Caco-2 (cell line): ENCODE data around the gene CNFN. TPM values are rescaled to one million over a fixed set of nuclear protein-coding genes. Genes with fewer than 3 reads are reported as not detected.

Experiments
- BruUV-seq: library from RNA; stranded (reverse); fragments of 400-500 nt; replicated peaks from 2 replicates; lab custom pipeline; 2021; lab: Mats Ljungman, UMichigan
- CTCF ChIA-PET: fragments of 300-600 bp; sonication (Branson Sonifier 250); formaldehyde crosslinking; loops from one replicate; lab custom pipeline; 2022; ENCODE audit warnings: antibody characterized with exemption; lab: Charles Lee
- POLR2A ChIA-PET: fragments of 300-600 bp; sonication (Branson Sonifier 250); formaldehyde crosslinking; loops from one replicate; lab custom pipeline; 2022; ENCODE audit warnings: antibody characterized with exemption; lab: Charles Lee
- DNase-seq, 2 experiments: peaks; one replicate each; pipeline versions ENCODE4 v3.0.0 to v3.0.0-alpha.2; 2020 to 2022
- H3K27me3 ChIP-seq: replicated peaks from 2 replicates; pipeline ENCODE4 v1.6.0; 2011; ENCODE audit warnings: low read length; ENCODE audit not compliant: control insufficient read depth, insufficient read depth
- H3K36me3 ChIP-seq: 2 replicates; pipeline ENCODE4 v1.5.1; 2011; ENCODE audit warnings: low read length; ENCODE audit not compliant: control insufficient read depth, insufficient read depth
- H3K4me1 ChIP-seq: fragments of 250-450 bp; sonication (Bioruptor Pico); 2 replicates; pipeline ENCODE4 v1.5.1; 2020; ENCODE audit warnings: mild to moderate bottlenecking
- H3K4me3 ChIP-seq: 2 replicates; pipeline ENCODE4 v1.5.1; 2011; ENCODE audit warnings: low read depth, mild to moderate bottlenecking, control low read depth, low read length
- H3K9me3 ChIP-seq: fragments of 250-450 bp; sonication (Bioruptor Pico); 2 replicates; pipeline ENCODE4 v1.5.1; 2020; ENCODE audit warnings: mild to moderate bottlenecking, moderate library complexity
- H3K27ac Mint-ChIP-seq: one replicate; pipeline ENCODE4 v1.8.0; 2022; ENCODE audit warnings: mixed read lengths; ENCODE audit not compliant: unreplicated experiment
- H3K27me3 Mint-ChIP-seq: one replicate; pipeline ENCODE4 v1.8.0; 2022; ENCODE audit warnings: mixed read lengths; ENCODE audit not compliant: insufficient read depth, unreplicated experiment
- H3K36me3 Mint-ChIP-seq: one replicate; pipeline ENCODE4 v1.8.0; 2022; ENCODE audit warnings: mild to moderate bottlenecking, mixed read lengths; ENCODE audit not compliant: insufficient read depth, unreplicated experiment
- H3K4me1 Mint-ChIP-seq: one replicate; pipeline ENCODE4 v1.8.0; 2022; ENCODE audit warnings: low read depth, mixed read lengths; ENCODE audit not compliant: unreplicated experiment
- H3K4me3 Mint-ChIP-seq: one replicate; pipeline ENCODE4 v1.8.0; 2022; ENCODE audit warnings: mild to moderate bottlenecking, moderate library complexity, mixed read lengths; ENCODE audit not compliant: unreplicated experiment
- H3K9me3 Mint-ChIP-seq: one replicate; pipeline ENCODE4 v1.8.0; 2022; ENCODE audit warnings: mixed read lengths; ENCODE audit not compliant: unreplicated experiment
- intact Hi-C: fragments of 100-400 bp; cut with micrococcal nuclease; formaldehyde crosslinking; loops from one replicate; pipeline ENCODE4 v1.10.0; 2022; ENCODE audit not compliant: unreplicated experiment
- total RNA-seq: library from RNA; stranded (reverse); gene quantifications from 2 replicates; pipeline ENCODE4 v1.2.3, GENCODE V29; 2022
- TF ChIP-seq, protein P1 (sequence below), 2 experiments: fragments of 200-600 bp in 1 of 2; IDR thresholded peaks; 1 replicate in 1 of 2; 2 replicates in 1 of 2; pipeline versions ENCODE4 v1.5.1 to v1.8.0; 2011 to 2022; ENCODE audit warnings: antibody characterized with exemption in 1 of 2, control low read depth in 1 of 2, inconsistent platforms in 1 of 2, low read depth in 1 of 2, low read length in 1 of 2, mild to moderate bottlenecking in 1 of 2, moderate library complexity in 1 of 2; ENCODE audit not compliant: insufficient read depth in 1 of 2, severe bottlenecking in 1 of 2, unreplicated experiment in 1 of 2

The CNFN gene
- total RNA-seq, 1 experiment from 2014 or later: 4.1 TPM

DNA sequence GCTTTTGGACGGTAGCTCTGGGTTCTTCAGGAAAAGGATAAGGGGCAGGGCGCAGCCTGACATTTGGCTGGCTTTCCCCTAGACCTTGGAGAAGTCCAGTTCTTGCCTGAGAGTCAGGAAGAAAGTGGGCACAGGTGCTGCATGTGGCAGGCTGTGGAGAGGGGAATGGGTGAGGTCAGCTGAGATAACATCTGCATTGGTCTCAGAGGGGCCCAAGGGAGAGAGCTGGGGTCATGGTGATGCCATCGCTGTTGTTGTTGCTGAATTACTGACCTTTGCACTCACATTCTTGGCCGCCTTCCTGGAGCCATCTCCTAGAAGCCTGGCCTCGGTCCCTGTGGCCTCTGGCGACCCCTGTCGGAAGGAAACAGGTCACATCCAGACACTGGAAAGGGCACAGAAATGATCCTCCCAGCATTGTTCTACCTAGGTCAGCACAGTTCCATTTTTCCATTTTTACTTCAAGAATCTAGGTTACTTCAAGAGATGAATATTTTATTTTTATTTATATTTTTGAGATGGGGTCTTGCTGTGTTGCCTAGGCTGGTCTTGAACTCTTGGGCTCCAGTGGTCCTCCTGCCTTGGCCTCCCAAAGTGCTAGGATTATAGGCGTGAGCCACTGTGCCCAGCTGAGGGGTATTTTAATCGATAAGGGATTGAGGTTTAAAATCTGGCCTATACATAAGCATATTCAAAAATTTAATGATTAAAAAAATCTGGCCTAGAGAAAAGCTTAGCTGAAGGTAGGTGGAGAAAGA lies 43.6 kb upstream of the CNFN start:
- BruUV-seq: no TSS peak
- DNase-seq: peak; percentile 92 to 94
- H3K4me1 Mint-ChIP-seq: peaks cover 22% of the 10 kb centered on the region

DNA sequence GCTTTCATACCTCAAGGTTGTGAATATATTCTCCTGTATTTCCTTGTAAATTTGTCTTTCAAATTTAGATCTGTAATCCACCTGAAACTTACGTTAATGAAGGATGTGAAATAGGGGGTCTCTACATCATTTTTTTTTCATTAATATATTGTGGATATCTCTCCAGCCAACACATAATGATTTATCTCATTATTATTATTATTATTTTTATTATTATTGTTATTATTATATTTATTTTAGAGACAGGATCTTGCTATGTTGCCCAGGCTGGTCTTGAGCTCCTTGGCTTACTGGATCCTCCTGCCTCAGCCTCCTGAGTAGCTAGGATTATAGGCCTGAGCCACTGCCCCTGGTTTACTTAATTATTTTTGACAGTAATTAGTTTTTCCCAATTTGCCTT lies 41.4 kb upstream of the CNFN start:
- intact Hi-C loops: no loop called here
- Histone ChIP-seq H3K36me3 (no peaks in the 10 kb centered on the region), H3K27me3 (no peaks in the 10 kb centered on the region), H3K9me3 (no peaks in the 10 kb centered on the region), H3K4me1 (peaks cover 11% of the 10 kb centered on the region), H3K4me3 (no peak overlapping the region)
- H3K36me3 Mint-ChIP-seq: no peaks in the 10 kb centered on the region
- H3K9me3 Mint-ChIP-seq: no peaks in the 10 kb centered on the region
- DNase-seq: no peak
- H3K4me1 Mint-ChIP-seq: peaks cover 20% of the 10 kb centered on the region
- H3K27ac Mint-ChIP-seq: no peak overlapping the region
- TF ChIP-seq, protein P1, sequence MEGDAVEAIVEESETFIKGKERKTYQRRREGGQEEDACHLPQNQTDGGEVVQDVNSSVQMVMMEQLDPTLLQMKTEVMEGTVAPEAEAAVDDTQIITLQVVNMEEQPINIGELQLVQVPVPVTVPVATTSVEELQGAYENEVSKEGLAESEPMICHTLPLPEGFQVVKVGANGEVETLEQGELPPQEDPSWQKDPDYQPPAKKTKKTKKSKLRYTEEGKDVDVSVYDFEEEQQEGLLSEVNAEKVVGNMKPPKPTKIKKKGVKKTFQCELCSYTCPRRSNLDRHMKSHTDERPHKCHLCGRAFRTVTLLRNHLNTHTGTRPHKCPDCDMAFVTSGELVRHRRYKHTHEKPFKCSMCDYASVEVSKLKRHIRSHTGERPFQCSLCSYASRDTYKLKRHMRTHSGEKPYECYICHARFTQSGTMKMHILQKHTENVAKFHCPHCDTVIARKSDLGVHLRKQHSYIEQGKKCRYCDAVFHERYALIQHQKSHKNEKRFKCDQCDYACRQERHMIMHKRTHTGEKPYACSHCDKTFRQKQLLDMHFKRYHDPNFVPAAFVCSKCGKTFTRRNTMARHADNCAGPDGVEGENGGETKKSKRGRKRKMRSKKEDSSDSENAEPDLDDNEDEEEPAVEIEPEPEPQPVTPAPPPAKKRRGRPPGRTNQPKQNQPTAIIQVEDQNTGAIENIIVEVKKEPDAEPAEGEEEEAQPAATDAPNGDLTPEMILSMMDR (IDR thresholded peaks at IDR 0.05; ENCODE audit: insufficient read depth in 1 of 2, low read depth in 1 of 2, low read length in 1 of 2, severe bottlenecking in 1 of 2, unreplicated experiment in 1 of 2): no peak
- CTCF ChIA-PET: no interaction called here
- no peaks in the 10 kb centered on the region for H3K27me3 Mint-ChIP-seq
- no TSS peak for BruUV-seq
- H3K4me3 Mint-ChIP-seq: no peak overlapping the region
- POLR2A ChIA-PET: no interaction called here

More for the DNA sequence above, 43.6 kb upstream of the CNFN start:
- H3K36me3 Mint-ChIP-seq: peaks cover 4% of the 10 kb centered on the region
- no peak overlapping the region for H3K4me3 ChIP-seq
- TF ChIP-seq, protein P1 (IDR thresholded peaks at IDR 0.05; ENCODE audit: insufficient read depth in 1 of 2, low read depth in 1 of 2, low read length in 1 of 2, severe bottlenecking in 1 of 2, unreplicated experiment in 1 of 2): peak; percentile 82 to 91
- H3K9me3 ChIP-seq: no peaks in the 10 kb centered on the region
- no peaks in the 10 kb centered on the region for H3K27me3 Mint-ChIP-seq
- no peaks in the 10 kb centered on the region for H3K27me3 ChIP-seq
- H3K4me3 Mint-ChIP-seq: peak overlapping the region; percentile 51
- no peaks in the 10 kb centered on the region for H3K9me3 Mint-ChIP-seq
- H3K4me1 ChIP-seq: peaks cover 15% of the 10 kb centered on the region
- POLR2A ChIA-PET: interaction anchor here (0.6 to 2.1 kb wide), 3 partner anchors 10 to 37 kb away, joined by 3 to 15 read pairs (median 3); no protein-coding TSS in a partner anchor
- H3K27ac Mint-ChIP-seq: peak overlapping the region; percentile 94
- CTCF ChIA-PET: interaction anchor here (0.5 to 3.0 kb wide), 9 partner anchors 9 to 987 kb away, joined by 3 to 23 read pairs (median 4); no protein-coding TSS in a partner anchor
- H3K36me3 ChIP-seq: no peaks in the 10 kb centered on the region
- intact Hi-C loops: loop anchor here (1.0 kb wide), 3 partner anchors 10 to 108 kb away; partner anchors contain the start of gene MEGF8

DNA sequence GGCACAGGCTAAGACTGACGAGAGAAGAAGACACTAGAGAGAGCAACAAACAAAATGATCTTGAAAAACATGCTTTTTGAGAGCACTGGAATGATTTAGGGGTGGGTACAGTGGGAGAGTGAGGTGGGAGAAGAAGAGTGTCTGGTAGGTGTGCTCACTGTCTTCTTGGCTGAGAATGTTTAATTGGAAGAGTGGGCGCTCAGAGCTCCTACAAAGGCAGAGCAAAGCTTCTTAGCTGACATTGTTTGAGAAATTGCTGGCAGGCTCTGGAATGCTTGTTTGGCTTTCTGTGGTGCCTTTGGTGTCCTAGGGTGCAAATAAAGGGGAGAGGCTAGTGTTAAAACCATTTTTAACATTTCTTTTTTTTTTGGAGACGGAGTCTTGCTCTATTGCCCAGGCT lies 38.6 kb upstream of the CNFN start:
- H3K9me3 Mint-ChIP-seq: no peaks in the 10 kb centered on the region
- H3K27me3 ChIP-seq: no peaks in the 10 kb centered on the region
- H3K4me3 ChIP-seq: no peak overlapping the region
- H3K9me3 ChIP-seq: no peaks in the 10 kb centered on the region
- H3K27ac Mint-ChIP-seq: no peak overlapping the region
- H3K36me3 Mint-ChIP-seq: peaks cover 8% of the 10 kb centered on the region
- peaks cover 21% of the 10 kb centered on the region for H3K4me1 ChIP-seq
- ChIA-PET POLR2A (no interaction called here), CTCF (no interaction called here)
- TF ChIP-seq, protein P1 (IDR thresholded peaks at IDR 0.05; ENCODE audit: insufficient read depth in 1 of 2, low read depth in 1 of 2, low read length in 1 of 2, severe bottlenecking in 1 of 2, unreplicated experiment in 1 of 2): no peak
- H3K4me1 Mint-ChIP-seq: peaks cover 19% of the 10 kb centered on the region
- DNase-seq: no peak
- BruUV-seq: no TSS peak
- no peak overlapping the region for H3K4me3 Mint-ChIP-seq
- H3K36me3 ChIP-seq: no peaks in the 10 kb centered on the region
- no peaks in the 10 kb centered on the region for H3K27me3 Mint-ChIP-seq
- intact Hi-C loops: no loop called here
